Natural killer cell (primary cell): ENCODE results near the gene CEP170B. TPM values are rescaled to one million over a fixed set of nuclear protein-coding genes. Genes with fewer than 3 reads are reported as not detected.
"Not testable (repeated sequence)": the region's sequence is repeated elsewhere in the genome, so short reads cannot be mapped to it uniquely, and the experiment has no call there.

Source experiments
- ATAC-seq, 3 donors: fragments of 150-1000 bp in 2 of 3; fragments of 200-7000 bp in 1 of 3; cut with Tn5 transposase; 1 replicate in 1 of 3; 2 replicates in 2 of 3; pipeline ENCODE4 v1.10.0; 2021; ENCODE audit warnings: mild to moderate bottlenecking in 2 of 3, moderate library complexity in 2 of 3
- DNase-seq, 2 donors: peaks; one replicate each; pipeline versions ENCODE4 v3.0.0 to v3.0.0-alpha.2; 2013 to 2021; ENCODE audit warnings: mixed read lengths in 1 of 2
- H3K27ac ChIP-seq: one replicate; pipeline ENCODE4 v1.5.1; 2013; ENCODE audit warnings: mild to moderate bottlenecking, low read length
- H3K27me3 ChIP-seq: one replicate; pipeline ENCODE4 v1.6.1; 2013; ENCODE audit warnings: low read length; ENCODE audit not compliant: control insufficient read depth, insufficient read depth
- H3K36me3 ChIP-seq: one replicate; pipeline ENCODE4 v1.6.1; 2013; ENCODE audit warnings: low read length; ENCODE audit not compliant: control insufficient read depth, insufficient read depth
- H3K4me1 ChIP-seq: one replicate; pipeline ENCODE4 v1.6.1; 2013; ENCODE audit warnings: low read length; ENCODE audit not compliant: control insufficient read depth, insufficient read depth
- H3K4me3 ChIP-seq: one replicate; pipeline ENCODE4 v1.5.1; 2013; ENCODE audit warnings: low read length
- H3K9me3 ChIP-seq: one replicate; pipeline ENCODE4 v1.6.1; 2013; ENCODE audit warnings: low read length; ENCODE audit not compliant: control insufficient read depth, insufficient read depth
- H3K27ac Mint-ChIP-seq, 2 donors: one replicate each; pipeline ENCODE4 v1.8.0; 2022; ENCODE audit warnings: mild to moderate bottlenecking in 2 of 2, mixed read lengths in 2 of 2, moderate library complexity in 1 of 2
- H3K27me3 Mint-ChIP-seq, 2 donors: one replicate each; pipeline ENCODE4 v1.8.0; 2022; ENCODE audit warnings: low read depth in 2 of 2, mixed read lengths in 2 of 2
- H3K36me3 Mint-ChIP-seq: one replicate; pipeline ENCODE4 v1.8.0; 2022; ENCODE audit warnings: mixed read lengths
- H3K4me1 Mint-ChIP-seq, 2 donors: one replicate each; pipeline ENCODE4 v1.8.0; 2022; ENCODE audit warnings: mixed read lengths in 2 of 2
- H3K4me3 Mint-ChIP-seq: one replicate; pipeline ENCODE4 v1.8.0; 2022; ENCODE audit warnings: mild to moderate bottlenecking, moderate library complexity, mixed read lengths
- H3K9me3 Mint-ChIP-seq, 2 donors: one replicate each; pipeline ENCODE4 v1.8.0; 2022; ENCODE audit warnings: mixed read lengths in 2 of 2
- WGBS: methylation state at CpG from one replicate; pipeline ENCODE4 v1.1.7; 2013; ENCODE audit warnings: missing lambda C conversion rate; ENCODE audit not compliant: insufficient coverage; 5-methylcytosine and 5-hydroxymethylcytosine counted together
- intact Hi-C: fragments of 100-400 bp; cut with micrococcal nuclease; formaldehyde crosslinking; loops from one replicate; pipeline ENCODE4 v1.14.2; 2022
- total RNA-seq, 4 donors: library from RNA; stranded (reverse); fragments of 120-200 nt in 1 of 4; gene quantifications; one replicate each; pipeline versions ENCODE4 v1.2.3 to v1.2.4, GENCODE V29; 2013 to 2022
- TF ChIP-seq, protein P1 (sequence below): fragments of 200-600 bp; IDR thresholded peaks from one replicate; pipeline ENCODE4 v1.8.0; 2022; ENCODE audit warnings: antibody characterized with exemption

Gene CEP170B
- total RNA-seq, 3 donors from 2014 or later (not counting 1 experiment from before 2014, with no cell fraction given), result 0.24 to 0.72 (median 0.30) TPM

DNA sequence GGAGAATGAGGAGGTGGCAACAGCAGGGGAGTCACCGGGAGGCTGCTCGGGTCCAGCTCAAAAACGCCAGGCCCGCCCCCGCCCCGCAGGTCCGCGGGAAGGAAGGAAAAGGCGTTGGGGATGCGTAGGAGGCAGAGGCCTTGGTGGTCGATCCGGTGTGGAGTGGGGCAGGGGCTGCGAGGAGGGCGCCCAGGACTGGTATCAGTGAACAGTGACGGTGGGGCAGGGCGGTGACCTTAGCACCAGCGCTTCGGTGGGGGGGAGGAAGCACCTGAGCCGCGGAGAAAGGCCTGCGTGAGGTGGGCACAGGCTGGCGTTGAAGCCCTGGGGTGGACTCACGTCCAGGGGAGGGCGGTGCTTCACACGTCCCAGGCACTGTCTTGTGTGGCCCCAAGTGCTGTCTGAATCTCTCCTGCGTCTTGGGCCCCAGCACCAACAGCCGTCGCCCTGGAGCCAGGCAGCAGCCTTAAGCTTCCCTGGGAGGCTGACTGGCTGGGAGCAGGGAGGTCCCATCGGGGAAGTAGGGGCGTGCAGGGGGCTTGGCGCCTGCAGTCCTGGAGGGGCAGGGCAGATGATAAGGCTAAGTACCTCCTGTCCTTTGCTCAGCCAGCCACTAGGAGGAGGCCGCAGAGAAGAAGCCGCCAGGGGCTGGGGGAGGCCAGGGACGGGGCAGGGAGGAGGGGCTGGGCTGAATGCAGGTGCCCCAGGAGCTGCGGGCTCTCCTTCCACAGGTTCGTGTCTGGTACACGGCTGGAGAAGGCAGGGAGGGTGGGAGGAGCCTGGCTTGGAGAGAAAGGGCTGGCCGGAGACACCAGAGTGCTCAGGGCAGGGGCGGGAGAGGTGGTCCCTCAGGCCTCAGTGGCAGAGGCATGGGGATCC lies 37.7 kb upstream of the CEP170B start:
- peaks cover 9% of the 10 kb centered on the region for H3K27me3 ChIP-seq
- H3K36me3 ChIP-seq, result no peaks in the 10 kb centered on the region
- 6% methylated on average over 39 of the region's 39 CpGs for whole genome bisulfite sequencing
- intact Hi-C loops, result no loop called here
- Mint-ChIP-seq H3K4me1 (peaks cover 7 to 23% of the 10 kb centered on the region in 2 donors), H3K27me3 (peaks cover 0 to 13% of the 10 kb centered on the region in 2 donors), H3K36me3 (no peaks in the 10 kb centered on the region), H3K27ac (peak overlapping the region in 1 of 2 donors; percentile 44), H3K4me3 (peak overlapping the region; percentile 86), H3K9me3 (peaks cover 0 to 6% of the 10 kb centered on the region in 2 donors)
- DNase-seq (peak; percentile 45 to 72), ATAC-seq (peak; percentile 59 to 68 (median 66))
- TF ChIP-seq, protein P1, sequence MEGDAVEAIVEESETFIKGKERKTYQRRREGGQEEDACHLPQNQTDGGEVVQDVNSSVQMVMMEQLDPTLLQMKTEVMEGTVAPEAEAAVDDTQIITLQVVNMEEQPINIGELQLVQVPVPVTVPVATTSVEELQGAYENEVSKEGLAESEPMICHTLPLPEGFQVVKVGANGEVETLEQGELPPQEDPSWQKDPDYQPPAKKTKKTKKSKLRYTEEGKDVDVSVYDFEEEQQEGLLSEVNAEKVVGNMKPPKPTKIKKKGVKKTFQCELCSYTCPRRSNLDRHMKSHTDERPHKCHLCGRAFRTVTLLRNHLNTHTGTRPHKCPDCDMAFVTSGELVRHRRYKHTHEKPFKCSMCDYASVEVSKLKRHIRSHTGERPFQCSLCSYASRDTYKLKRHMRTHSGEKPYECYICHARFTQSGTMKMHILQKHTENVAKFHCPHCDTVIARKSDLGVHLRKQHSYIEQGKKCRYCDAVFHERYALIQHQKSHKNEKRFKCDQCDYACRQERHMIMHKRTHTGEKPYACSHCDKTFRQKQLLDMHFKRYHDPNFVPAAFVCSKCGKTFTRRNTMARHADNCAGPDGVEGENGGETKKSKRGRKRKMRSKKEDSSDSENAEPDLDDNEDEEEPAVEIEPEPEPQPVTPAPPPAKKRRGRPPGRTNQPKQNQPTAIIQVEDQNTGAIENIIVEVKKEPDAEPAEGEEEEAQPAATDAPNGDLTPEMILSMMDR, result peak; percentile 50
- H3K9me3 ChIP-seq, result no peaks in the 10 kb centered on the region
- H3K27ac ChIP-seq, result no peak overlapping the region
- H3K4me3 ChIP-seq, result peak overlapping the region; percentile 31
- peaks cover 25% of the 10 kb centered on the region for H3K4me1 ChIP-seq

DNA sequence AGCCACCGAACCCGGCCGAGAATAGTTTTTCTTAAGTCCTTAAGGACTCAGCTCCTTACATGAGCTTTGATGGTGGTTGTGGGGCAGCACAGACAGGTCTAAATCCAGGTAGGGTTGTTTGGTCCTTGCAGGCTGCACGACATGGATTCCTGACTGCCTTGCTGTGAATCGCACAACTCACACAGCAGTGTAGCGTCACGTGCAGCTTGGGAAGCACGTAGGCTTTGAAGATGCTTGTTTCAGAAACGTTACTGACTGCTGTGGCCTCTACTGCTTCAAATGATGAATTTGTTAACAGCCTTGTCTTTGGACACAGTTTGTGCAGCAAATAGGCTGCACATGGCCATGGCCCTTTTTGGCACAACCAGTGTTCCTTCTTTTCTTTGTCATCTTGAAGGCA lies 34.3 kb upstream of the CEP170B start:
- no peaks in the 10 kb centered on the region for H3K36me3 Mint-ChIP-seq
- no peak overlapping the region for H3K4me3 ChIP-seq
- H3K4me1 Mint-ChIP-seq, result peaks cover 2 to 13% of the 10 kb centered on the region in 2 donors
- peaks cover 21% of the 10 kb centered on the region for H3K4me1 ChIP-seq
- DNase-seq (no peak), ATAC-seq (no peak)
- no peak overlapping the region for H3K27ac ChIP-seq
- no peak overlapping the region for H3K27ac Mint-ChIP-seq
- peaks cover 5% of the 10 kb centered on the region for H3K27me3 ChIP-seq
- intact Hi-C loops, result no loop called here
- H3K9me3 Mint-ChIP-seq, result no peaks in the 10 kb centered on the region
- TF ChIP-seq, protein P1, result no peak
- no peaks in the 10 kb centered on the region for H3K9me3 ChIP-seq
- 79% methylated on average over 9 of the region's 9 CpGs for WGBS
- no peak overlapping the region for H3K4me3 Mint-ChIP-seq
- H3K27me3 Mint-ChIP-seq, result peaks cover 0 to 2% of the 10 kb centered on the region in 2 donors
- no peaks in the 10 kb centered on the region for H3K36me3 ChIP-seq

DNA sequence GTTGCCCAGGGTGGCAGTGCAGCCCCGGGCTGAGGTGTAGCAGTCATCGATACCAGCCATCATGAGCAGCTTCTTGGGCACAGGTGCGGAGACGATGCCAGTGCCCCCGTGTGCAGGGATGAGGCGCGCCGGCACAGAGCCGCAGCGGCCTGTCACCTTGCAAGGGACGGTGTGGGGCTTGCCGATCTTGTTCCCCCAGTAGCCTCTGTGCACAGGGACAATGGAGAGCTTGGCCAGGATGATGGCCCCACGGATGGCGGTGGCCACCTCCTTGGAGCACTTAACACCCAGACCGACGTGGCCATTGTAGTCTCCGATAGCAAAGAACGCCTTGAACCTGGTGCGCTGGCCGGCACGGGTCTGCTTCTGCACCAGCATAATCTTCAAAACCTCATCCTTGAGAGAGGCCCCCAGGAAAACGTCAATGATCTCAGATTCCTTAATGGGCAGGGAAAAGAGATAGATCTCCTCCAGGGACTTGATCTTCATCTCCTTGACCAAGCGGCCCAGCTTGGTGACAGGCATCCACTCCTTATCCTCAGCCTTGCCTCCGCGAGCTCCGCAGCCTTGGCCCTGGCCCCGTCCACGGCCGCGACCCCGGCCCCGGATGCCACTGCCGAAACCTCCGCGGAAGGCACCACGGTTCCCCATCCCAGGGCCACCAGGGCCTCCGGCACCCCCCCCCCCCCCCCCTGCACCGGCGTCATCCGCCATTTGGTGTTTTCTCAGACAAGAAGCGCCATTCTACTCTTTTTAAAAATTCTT lies 28.7 kb upstream of the CEP170B start:
- WGBS, result 92% methylated on average over 23 of the region's 41 CpGs

DNA sequence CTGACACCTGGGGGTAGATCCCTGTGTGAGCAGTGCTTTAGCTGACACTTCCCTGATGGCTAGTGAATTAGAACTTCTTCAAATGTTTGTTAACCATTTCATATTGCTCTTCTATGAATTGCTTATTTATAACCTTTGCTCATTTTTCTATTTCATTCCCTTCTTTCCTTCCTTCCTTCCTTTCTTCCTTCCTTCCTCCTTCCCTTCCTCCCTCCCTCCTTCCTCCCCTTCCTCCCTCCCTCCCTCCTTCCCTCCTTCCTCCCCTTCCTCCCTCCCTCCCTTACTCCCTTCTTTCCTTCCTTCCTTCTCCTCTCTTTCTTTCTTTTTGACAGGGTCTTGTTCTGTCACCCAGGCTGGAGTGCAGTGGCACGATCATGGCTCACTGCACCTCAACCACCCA lies 23.3 kb upstream of the CEP170B start:
- Histone ChIP-seq H3K4me3 (no peak overlapping the region), H3K27ac (no peak overlapping the region), H3K9me3 (no peaks in the 10 kb centered on the region), H3K36me3 (no peaks in the 10 kb centered on the region), H3K27me3 (peaks cover 30% of the 10 kb centered on the region), H3K4me1 (peaks cover 5% of the 10 kb centered on the region)
- H3K4me3 Mint-ChIP-seq, result no peak overlapping the region
- TF ChIP-seq, protein P1, result no peak
- H3K36me3 Mint-ChIP-seq, result no peaks in the 10 kb centered on the region
- H3K27ac Mint-ChIP-seq, result no peak overlapping the region
- DNase-seq (no peak), ATAC-seq (no peak)
- no peaks in the 10 kb centered on the region for H3K9me3 Mint-ChIP-seq
- peaks cover 55 to 58% of the 10 kb centered on the region in 2 donors for H3K27me3 Mint-ChIP-seq
- intact Hi-C loops, result no loop called here
- 67% methylated on average over 1 of the region's 1 CpG for WGBS
- H3K4me1 Mint-ChIP-seq, result no peaks in the 10 kb centered on the region

More for the DNA sequence above, 28.7 kb upstream of the CEP170B start:
- H3K4me1 Mint-ChIP-seq, H3K36me3 ChIP-seq, H3K36me3 Mint-ChIP-seq, H3K4me1 ChIP-seq, intact Hi-C loops, H3K9me3 ChIP-seq, H3K4me3 ChIP-seq, H3K27ac Mint-ChIP-seq, DNase-seq, H3K27ac ChIP-seq, H3K27me3 ChIP-seq, ATAC-seq, H3K4me3 Mint-ChIP-seq, H3K9me3 Mint-ChIP-seq: not testable (repeated sequence)
- H3K27me3 Mint-ChIP-seq, result peaks cover 12 to 18% of the 10 kb centered on the region in 2 donors
